ENCODE data around the gene HOXD13.

HOXD13 gene

DNA sequence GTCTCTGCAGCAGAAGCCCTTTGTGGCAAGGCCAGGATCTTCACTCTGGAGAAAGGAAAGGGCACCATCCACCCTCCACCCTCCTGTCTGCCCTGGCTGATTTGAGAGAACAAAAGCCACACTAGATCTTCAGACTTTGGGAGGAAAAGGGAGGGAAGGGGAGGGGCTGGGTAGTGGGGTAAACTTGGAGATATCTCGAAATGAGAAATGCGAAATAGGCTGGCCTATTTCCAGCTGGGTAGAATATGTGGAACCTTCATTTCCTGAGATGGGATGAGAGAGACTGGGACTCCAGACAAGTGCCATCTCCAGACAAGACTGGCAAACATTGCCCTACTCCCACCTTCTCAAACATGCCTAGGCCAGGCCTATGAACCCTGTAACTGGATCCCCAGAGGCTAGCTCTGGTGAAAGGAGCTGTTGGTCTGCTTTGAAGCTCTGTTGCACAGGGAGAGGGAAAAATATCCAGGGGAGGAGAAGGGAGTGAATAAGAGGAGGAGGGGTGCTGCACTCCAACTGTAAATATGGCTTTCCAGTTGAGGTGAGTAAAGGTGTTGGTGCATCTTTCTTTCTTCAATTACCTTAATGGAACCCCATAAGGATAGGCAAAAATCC lies 8.8 kb downstream of the HOXD13 start:
- H3K79me2 ChIP-seq (ENCODE audit: control insufficient read depth, low read length), result no peaks in the 10 kb centered on the region
- peaks cover 11% of the 10 kb centered on the region for H3K4me1 ChIP-seq (ENCODE audit: control insufficient read depth, low read length)
- no peak overlapping the region for H3K4me3 ChIP-seq (ENCODE audit: low read length)
- TF ChIP-seq, protein P1, sequence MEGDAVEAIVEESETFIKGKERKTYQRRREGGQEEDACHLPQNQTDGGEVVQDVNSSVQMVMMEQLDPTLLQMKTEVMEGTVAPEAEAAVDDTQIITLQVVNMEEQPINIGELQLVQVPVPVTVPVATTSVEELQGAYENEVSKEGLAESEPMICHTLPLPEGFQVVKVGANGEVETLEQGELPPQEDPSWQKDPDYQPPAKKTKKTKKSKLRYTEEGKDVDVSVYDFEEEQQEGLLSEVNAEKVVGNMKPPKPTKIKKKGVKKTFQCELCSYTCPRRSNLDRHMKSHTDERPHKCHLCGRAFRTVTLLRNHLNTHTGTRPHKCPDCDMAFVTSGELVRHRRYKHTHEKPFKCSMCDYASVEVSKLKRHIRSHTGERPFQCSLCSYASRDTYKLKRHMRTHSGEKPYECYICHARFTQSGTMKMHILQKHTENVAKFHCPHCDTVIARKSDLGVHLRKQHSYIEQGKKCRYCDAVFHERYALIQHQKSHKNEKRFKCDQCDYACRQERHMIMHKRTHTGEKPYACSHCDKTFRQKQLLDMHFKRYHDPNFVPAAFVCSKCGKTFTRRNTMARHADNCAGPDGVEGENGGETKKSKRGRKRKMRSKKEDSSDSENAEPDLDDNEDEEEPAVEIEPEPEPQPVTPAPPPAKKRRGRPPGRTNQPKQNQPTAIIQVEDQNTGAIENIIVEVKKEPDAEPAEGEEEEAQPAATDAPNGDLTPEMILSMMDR (IDR thresholded peaks at IDR 0.05; ENCODE audit: low read depth, low read length, poor library complexity, severe bottlenecking), result no peak
- TF ChIP-seq EZH2phosphoT487 (IDR thresholded peaks at IDR 0.05; ENCODE audit: borderline replicate concordance, low read length), result no peak
- peaks cover 10% of the 10 kb centered on the region for H3K27me3 ChIP-seq (ENCODE audit: control insufficient read depth, low read length)
- no peaks in the 10 kb centered on the region for H3K9me3 ChIP-seq (ENCODE audit: control insufficient read depth, insufficient read depth, low read length)
- H3K4me2 ChIP-seq (ENCODE audit: low read length), result no peak overlapping the region
- H4K20me1 ChIP-seq (ENCODE audit: control insufficient read depth, insufficient read depth, low read depth, low read length), result no peaks in the 10 kb centered on the region
- no peaks in the 10 kb centered on the region for H3K36me3 ChIP-seq (ENCODE audit: control insufficient read depth, low read length)
- no peaks in the 10 kb centered on the region for H3F3A ChIP-seq (ENCODE audit: control insufficient read depth, insufficient read depth)
- H3K27ac ChIP-seq (ENCODE audit: low read depth, low read length), result no peak overlapping the region
- no peaks in the 10 kb centered on the region for H3K9me2 ChIP-seq (replicated peaks; ENCODE audit: control insufficient read depth, low read length)

DNA sequence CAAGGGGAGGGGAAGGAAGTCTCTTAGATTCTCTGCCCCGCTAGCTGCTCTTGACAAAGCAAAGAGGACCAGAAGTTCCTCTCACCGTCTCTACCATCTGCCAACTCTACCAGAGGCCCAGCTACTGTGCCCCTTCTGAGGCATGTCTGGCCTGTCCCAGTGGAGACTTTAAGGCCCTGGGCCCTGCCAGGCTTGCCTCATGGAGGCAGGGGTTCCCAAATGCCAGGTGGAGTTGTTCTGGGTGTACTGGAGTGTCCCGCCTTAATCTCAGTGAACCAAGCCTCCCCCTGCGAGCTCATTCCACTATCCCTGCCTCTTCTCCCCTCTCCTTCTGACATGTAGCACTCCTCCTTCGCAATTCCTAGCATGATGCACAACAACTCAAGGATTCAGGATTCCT lies 9.3 kb downstream of the HOXD13 start:
- TF ChIP-seq, protein P1 (IDR thresholded peaks at IDR 0.05; ENCODE audit: low read depth, low read length, poor library complexity, severe bottlenecking), result no peak
- no peak for TF ChIP-seq EZH2phosphoT487 (IDR thresholded peaks at IDR 0.05; ENCODE audit: borderline replicate concordance, low read length)
- peaks cover 4% of the 10 kb centered on the region; the same call in 1 of the 2 replicates for H3K27me3 ChIP-seq (ENCODE audit: control insufficient read depth, low read length)
- no peak overlapping the region for H3K4me3 ChIP-seq (ENCODE audit: low read length)
- no peaks in the 10 kb centered on the region for H3K79me2 ChIP-seq (ENCODE audit: control insufficient read depth, low read length)
- no peaks in the 10 kb centered on the region for H3K9me3 ChIP-seq (ENCODE audit: control insufficient read depth, insufficient read depth, low read length)
- peaks cover 6% of the 10 kb centered on the region for H3K4me1 ChIP-seq (ENCODE audit: control insufficient read depth, low read length)
- H3K36me3 ChIP-seq (ENCODE audit: control insufficient read depth, low read length), result no peaks in the 10 kb centered on the region
- H3K4me2 ChIP-seq (ENCODE audit: low read length), result no peak overlapping the region
- no peaks in the 10 kb centered on the region for H4K20me1 ChIP-seq (ENCODE audit: control insufficient read depth, insufficient read depth, low read depth, low read length)
- H3K27ac ChIP-seq (ENCODE audit: low read depth, low read length), result no peak overlapping the region
- no peaks in the 10 kb centered on the region for H3F3A ChIP-seq (ENCODE audit: control insufficient read depth, insufficient read depth)
- H3K9me2 ChIP-seq (replicated peaks; ENCODE audit: control insufficient read depth, low read length), result no peaks in the 10 kb centered on the region

DNA sequence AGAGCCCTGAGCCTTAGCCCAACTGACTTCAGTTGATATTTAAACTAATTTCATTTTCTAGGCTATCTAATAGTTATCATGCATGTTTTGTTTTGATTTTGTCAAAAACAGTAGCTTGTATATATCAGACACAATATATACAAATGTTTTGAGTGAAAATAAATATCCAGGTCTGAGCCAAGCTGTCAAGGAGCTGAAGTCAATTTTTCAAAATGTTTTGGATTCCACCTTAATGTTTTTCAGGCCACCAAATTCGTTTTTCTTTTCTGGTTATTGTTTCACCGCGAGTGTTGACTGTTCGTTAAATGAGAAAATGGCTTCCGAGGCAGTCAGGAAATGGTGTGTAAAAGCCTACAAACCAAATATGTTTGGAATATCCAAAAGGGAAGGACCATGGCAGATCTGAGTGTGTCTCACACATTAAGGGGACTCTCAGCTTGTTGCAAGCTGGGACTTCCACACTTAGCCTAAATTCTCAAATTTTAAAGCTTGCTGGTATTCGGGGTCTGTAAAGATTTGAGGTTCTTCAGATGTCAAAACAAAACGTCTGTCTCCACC lies 9.9 kb downstream of the HOXD13 start:
- Histone ChIP-seq H3K27ac (ENCODE audit: low read depth, low read length) (no peak overlapping the region), H3K4me1 (ENCODE audit: control insufficient read depth, low read length) (peaks cover under 1% of the 10 kb centered on the region; the same call in 1 of the 2 replicates), H3F3A (ENCODE audit: control insufficient read depth, insufficient read depth) (no peaks in the 10 kb centered on the region), H3K4me2 (ENCODE audit: low read length) (no peak overlapping the region), H4K20me1 (ENCODE audit: control insufficient read depth, insufficient read depth, low read depth, low read length) (no peaks in the 10 kb centered on the region), H3K9me3 (ENCODE audit: control insufficient read depth, insufficient read depth, low read length) (no peaks in the 10 kb centered on the region), H3K36me3 (ENCODE audit: control insufficient read depth, low read length) (no peaks in the 10 kb centered on the region), H3K9me2 (replicated peaks; ENCODE audit: control insufficient read depth, low read length) (no peaks in the 10 kb centered on the region), H3K79me2 (ENCODE audit: control insufficient read depth, low read length) (no peaks in the 10 kb centered on the region), H3K27me3 (ENCODE audit: control insufficient read depth, low read length) (no peaks in the 10 kb centered on the region), H3K4me3 (ENCODE audit: low read length) (no peak overlapping the region)
- no peak for TF ChIP-seq EZH2phosphoT487 (IDR thresholded peaks at IDR 0.05; ENCODE audit: borderline replicate concordance, low read length)
- TF ChIP-seq, protein P1 (IDR thresholded peaks at IDR 0.05; ENCODE audit: low read depth, low read length, poor library complexity, severe bottlenecking), result no peak
